ENCODE data around the gene PARD3.

The PARD3 gene

GRCh38 chr10:34150103-34150502 is 665.0 kb downstream of the PARD3 start:
- Histone ChIP-seq H3K36me3 (ENCODE audit: insufficient read depth) (no peaks in the 10 kb centered on the region), H4K20me1 (ENCODE audit: insufficient read depth) (no peaks in the 10 kb centered on the region), H3K9ac (no peak overlapping the region), H3K4me3 (IDR thresholded peaks at IDR 0.05; ENCODE audit: insufficient read depth, low read depth, low read length) (no peak overlapping the region), H3K4me2 (no peak overlapping the region), H3K27me3 (ENCODE audit: insufficient read depth, low read depth) (no peaks in the 10 kb centered on the region), H3K79me2 (ENCODE audit: insufficient read depth, low read depth) (no peaks in the 10 kb centered on the region), H2AFZ (ENCODE audit: low read depth) (no peak overlapping the region), H3K27ac (no peak overlapping the region), H3K4me1 (ENCODE audit: low read depth, poor library complexity, severe bottlenecking) (no peaks in the 10 kb centered on the region)
- no peak for TF ChIP-seq CTCF (conservative IDR thresholded peaks at IDR 0.05; ENCODE audit: low read depth, low read length)

GRCh38 chr10:34148305-34148657 is 666.8 kb downstream of the PARD3 start:
- H3K4me1 ChIP-seq (ENCODE audit: low read depth, poor library complexity, severe bottlenecking): peaks cover 6% of the 10 kb centered on the region
- no peak overlapping the region for H3K4me3 ChIP-seq (IDR thresholded peaks at IDR 0.05; ENCODE audit: insufficient read depth, low read depth, low read length)
- H3K27ac ChIP-seq: no peak overlapping the region
- H2AFZ ChIP-seq (ENCODE audit: low read depth): no peak overlapping the region
- no peak overlapping the region for H3K4me2 ChIP-seq
- no peak overlapping the region for H3K9ac ChIP-seq
- H3K27me3 ChIP-seq (ENCODE audit: insufficient read depth, low read depth): no peaks in the 10 kb centered on the region
- no peaks in the 10 kb centered on the region for H4K20me1 ChIP-seq (ENCODE audit: insufficient read depth)
- TF ChIP-seq CTCF (conservative IDR thresholded peaks at IDR 0.05; ENCODE audit: low read depth, low read length): no peak
- H3K79me2 ChIP-seq (ENCODE audit: insufficient read depth, low read depth): no peaks in the 10 kb centered on the region
- H3K36me3 ChIP-seq (ENCODE audit: insufficient read depth): no peaks in the 10 kb centered on the region

GRCh38 chr10:34147641-34148304 is 667.3 kb downstream of the PARD3 start:
- peaks cover 6% of the 10 kb centered on the region for H3K4me1 ChIP-seq (ENCODE audit: low read depth, poor library complexity, severe bottlenecking)
- H3K4me2 ChIP-seq: no peak overlapping the region
- no peak overlapping the region for H3K4me3 ChIP-seq (IDR thresholded peaks at IDR 0.05; ENCODE audit: insufficient read depth, low read depth, low read length)
- no peaks in the 10 kb centered on the region for H4K20me1 ChIP-seq (ENCODE audit: insufficient read depth)
- H3K79me2 ChIP-seq (ENCODE audit: insufficient read depth, low read depth): no peaks in the 10 kb centered on the region
- H3K36me3 ChIP-seq (ENCODE audit: insufficient read depth): no peaks in the 10 kb centered on the region
- no peak overlapping the region for H3K9ac ChIP-seq
- no peak overlapping the region for H2AFZ ChIP-seq (ENCODE audit: low read depth)
- H3K27ac ChIP-seq: no peak overlapping the region
- H3K27me3 ChIP-seq (ENCODE audit: insufficient read depth, low read depth): no peaks in the 10 kb centered on the region
- TF ChIP-seq CTCF (conservative IDR thresholded peaks at IDR 0.05; ENCODE audit: low read depth, low read length): no peak

GRCh38 chr10:34145715-34146114 is 669.4 kb downstream of the PARD3 start:
- Histone ChIP-seq H3K36me3 (ENCODE audit: insufficient read depth) (no peaks in the 10 kb centered on the region), H3K27ac (no peak overlapping the region), H3K9ac (no peak overlapping the region), H3K4me1 (ENCODE audit: low read depth, poor library complexity, severe bottlenecking) (peaks cover 6% of the 10 kb centered on the region), H3K4me3 (IDR thresholded peaks at IDR 0.05; ENCODE audit: insufficient read depth, low read depth, low read length) (no peak overlapping the region), H4K20me1 (ENCODE audit: insufficient read depth) (no peaks in the 10 kb centered on the region), H3K4me2 (no peak overlapping the region), H3K27me3 (ENCODE audit: insufficient read depth, low read depth) (no peaks in the 10 kb centered on the region), H3K79me2 (ENCODE audit: insufficient read depth, low read depth) (no peaks in the 10 kb centered on the region), H2AFZ (ENCODE audit: low read depth) (no peak overlapping the region)
- TF ChIP-seq CTCF (conservative IDR thresholded peaks at IDR 0.05; ENCODE audit: low read depth, low read length): no peak

All from KMS-11 (cell line).